NB4 (cell line): ENCODE measurements around the gene FAM184B.

ENCODE experiments used
- CTCF ChIP-seq: IDR thresholded peaks from one replicate; pipeline ENCODE4 v1.5.1; 2012; ENCODE audit warnings: low read depth, low read length
- MAX ChIP-seq: IDR thresholded peaks from 2 replicates; pipeline ENCODE4 v1.6.1; 2011; ENCODE audit warnings: low read depth, low read length
- MYC ChIP-seq: IDR thresholded peaks from 2 replicates; pipeline ENCODE4 v1.6.1; 2011; ENCODE audit warnings: low read depth, low read length
- POLR2A ChIP-seq: IDR thresholded peaks from 2 replicates; pipeline ENCODE4 v1.6.1; 2011; ENCODE audit warnings: mild to moderate bottlenecking; ENCODE audit not compliant: insufficient read length; ENCODE audit errors: extremely low read depth

- TF ChIP-seq CTCF: no peak
- no peak for TF ChIP-seq MAX
- no peak for TF ChIP-seq POLR2A
- TF ChIP-seq MYC: no peak
Observed at GRCh38 chr4:17781300-17782287, at the start of gene FAM184B.
